NB4 (cell line): ENCODE results near the gene POFUT1.
"Not testable (repeated sequence)": the region's sequence is repeated elsewhere in the genome, so short reads cannot be mapped to it uniquely, and the experiment has no call there.

ENCODE experiments used
- DNase-seq: peaks from one replicate; pipeline ENCODE4 v3.0.0; 2010; ENCODE audit warnings: low read depth
- H3K4me3 ChIP-seq: one replicate; pipeline ENCODE4 v1.5.1; 2011; ENCODE audit warnings: mild to moderate bottlenecking, low read depth, low read length, moderate library complexity
- MYC ChIP-seq: IDR thresholded peaks from 2 replicates; pipeline ENCODE4 v1.6.1; 2011; ENCODE audit warnings: low read depth, low read length
- POLR2A ChIP-seq: IDR thresholded peaks from 2 replicates; pipeline ENCODE4 v1.6.1; 2011; ENCODE audit warnings: mild to moderate bottlenecking; ENCODE audit not compliant: insufficient read length; ENCODE audit errors: extremely low read depth
- TF ChIP-seq, protein P1 (sequence below): IDR thresholded peaks from 2 replicates; pipeline ENCODE4 v1.6.1; 2011; ENCODE audit warnings: low read depth, low read length
- TF ChIP-seq, protein P2 (sequence below): IDR thresholded peaks from one replicate; pipeline ENCODE4 v1.5.1; 2012; ENCODE audit warnings: low read depth, low read length

The POFUT1 gene

DNA sequence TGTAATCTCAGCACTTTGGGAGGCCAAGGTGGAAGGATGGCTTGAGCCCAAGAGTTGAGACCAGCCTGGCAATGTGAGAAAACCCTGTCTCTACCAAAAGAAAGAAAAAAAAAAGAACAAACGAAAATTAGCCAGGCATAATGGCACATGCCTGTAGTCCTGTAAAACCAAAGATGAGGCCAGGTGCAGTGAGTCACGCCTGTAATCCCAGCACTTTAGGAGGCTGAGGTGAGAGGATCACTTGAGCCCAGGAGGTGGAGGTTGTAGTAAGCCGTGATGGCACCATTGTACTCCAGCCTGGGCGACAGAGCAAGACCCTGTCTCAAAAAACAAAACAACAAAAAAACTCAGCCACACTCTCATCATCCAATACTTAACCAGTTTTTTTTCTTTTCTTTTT lies 37.3 kb downstream of the POFUT1 start:
- DNase-seq = no peak
- no peak overlapping the region for H3K4me3 ChIP-seq
- TF ChIP-seq MYC (no peak), POLR2A (no peak)
- TF ChIP-seq, protein P1, sequence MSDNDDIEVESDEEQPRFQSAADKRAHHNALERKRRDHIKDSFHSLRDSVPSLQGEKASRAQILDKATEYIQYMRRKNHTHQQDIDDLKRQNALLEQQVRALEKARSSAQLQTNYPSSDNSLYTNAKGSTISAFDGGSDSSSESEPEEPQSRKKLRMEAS = no peak
- TF ChIP-seq, protein P2, sequence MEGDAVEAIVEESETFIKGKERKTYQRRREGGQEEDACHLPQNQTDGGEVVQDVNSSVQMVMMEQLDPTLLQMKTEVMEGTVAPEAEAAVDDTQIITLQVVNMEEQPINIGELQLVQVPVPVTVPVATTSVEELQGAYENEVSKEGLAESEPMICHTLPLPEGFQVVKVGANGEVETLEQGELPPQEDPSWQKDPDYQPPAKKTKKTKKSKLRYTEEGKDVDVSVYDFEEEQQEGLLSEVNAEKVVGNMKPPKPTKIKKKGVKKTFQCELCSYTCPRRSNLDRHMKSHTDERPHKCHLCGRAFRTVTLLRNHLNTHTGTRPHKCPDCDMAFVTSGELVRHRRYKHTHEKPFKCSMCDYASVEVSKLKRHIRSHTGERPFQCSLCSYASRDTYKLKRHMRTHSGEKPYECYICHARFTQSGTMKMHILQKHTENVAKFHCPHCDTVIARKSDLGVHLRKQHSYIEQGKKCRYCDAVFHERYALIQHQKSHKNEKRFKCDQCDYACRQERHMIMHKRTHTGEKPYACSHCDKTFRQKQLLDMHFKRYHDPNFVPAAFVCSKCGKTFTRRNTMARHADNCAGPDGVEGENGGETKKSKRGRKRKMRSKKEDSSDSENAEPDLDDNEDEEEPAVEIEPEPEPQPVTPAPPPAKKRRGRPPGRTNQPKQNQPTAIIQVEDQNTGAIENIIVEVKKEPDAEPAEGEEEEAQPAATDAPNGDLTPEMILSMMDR = no peak

DNA sequence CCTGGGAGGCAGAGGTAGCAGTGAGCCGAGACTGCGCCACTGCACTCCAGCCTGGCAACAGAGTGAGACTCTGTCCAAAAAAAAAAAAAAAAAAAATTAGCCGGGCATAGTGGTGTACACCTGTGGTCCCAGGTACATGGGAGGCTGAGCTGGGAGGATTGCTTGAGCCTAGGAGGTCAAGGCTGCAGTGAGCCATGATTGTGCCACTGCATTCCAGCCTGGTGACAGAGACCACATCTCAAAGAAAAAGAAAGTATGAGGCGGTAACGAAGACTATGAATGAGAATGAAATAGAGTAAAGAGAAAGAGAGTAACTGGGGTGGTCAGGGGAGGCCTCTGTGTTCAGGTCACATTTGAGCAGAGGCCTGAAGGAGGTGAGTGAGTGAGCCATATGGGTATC lies 38.5 kb downstream of the POFUT1 start:
- not testable (repeated sequence) for H3K4me3 ChIP-seq

DNA sequence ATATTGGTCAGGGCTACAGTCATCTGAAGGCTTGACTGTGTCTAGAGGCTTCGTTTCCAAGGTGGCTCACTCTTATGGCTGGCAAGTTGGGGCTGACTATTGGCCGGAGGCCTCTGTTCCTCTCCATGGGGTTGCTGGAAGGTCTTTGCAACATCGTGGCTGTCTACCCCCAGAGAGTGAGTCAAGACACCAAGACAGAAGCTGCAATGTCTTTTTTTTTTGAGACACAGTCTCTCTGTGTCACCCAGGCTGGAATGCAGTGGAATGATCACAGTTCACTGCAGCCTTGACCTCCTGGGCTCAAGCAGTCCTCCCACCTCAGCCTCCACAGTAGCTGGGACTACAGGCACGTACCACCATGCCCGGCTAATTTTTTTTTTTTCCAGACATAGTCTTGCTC lies 40.4 kb downstream of the POFUT1 start:
- TF ChIP-seq MYC (no peak), POLR2A (no peak)
- TF ChIP-seq, protein P2 = no peak
- TF ChIP-seq, protein P1 = no peak
- peak; percentile 77 for DNase-seq
- H3K4me3 ChIP-seq = no peak overlapping the region

More for the DNA sequence above, 38.5 kb downstream of the POFUT1 start:
- not testable (repeated sequence) for DNase-seq

DNA sequence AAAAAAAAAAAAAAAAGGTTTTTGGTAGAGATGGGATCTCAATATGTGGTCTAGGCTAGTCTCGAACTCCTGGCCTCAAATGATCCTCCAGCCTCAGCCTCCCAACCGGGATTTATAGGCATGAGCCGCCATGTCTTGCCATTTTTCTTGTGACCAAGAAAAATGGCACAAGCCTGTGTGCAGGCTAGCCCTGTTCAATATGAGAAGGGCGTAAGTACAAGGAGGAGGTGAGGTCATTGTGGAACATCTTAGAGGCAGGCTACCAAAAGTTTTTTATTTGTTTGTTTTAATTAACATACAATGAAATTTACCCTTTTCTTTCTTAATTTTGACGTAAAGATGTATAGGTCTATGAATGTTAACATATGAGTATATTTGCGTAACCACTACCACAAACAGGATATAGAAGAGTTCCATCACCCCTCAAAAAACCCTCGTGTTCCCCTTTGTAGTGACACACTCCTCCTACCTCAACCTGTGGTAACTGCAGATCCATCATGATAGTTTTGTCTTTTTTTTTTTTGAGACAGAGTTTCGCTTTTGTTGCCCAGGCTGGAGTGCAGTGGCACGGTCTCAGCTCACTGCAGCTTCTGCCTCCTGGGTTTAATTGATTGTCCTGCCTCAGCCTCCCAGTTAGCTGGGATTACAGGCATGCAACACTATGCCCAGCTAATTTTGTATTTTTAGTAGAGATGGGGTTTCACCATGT lies 41.5 kb downstream of the POFUT1 start:
- H3K4me3 ChIP-seq = no peak overlapping the region
- TF ChIP-seq, protein P2 = peak; percentile 13
- TF ChIP-seq, protein P1 = peak; percentile 64
- TF ChIP-seq POLR2A = no peak
- TF ChIP-seq MYC = peak; percentile 53; the same call in 1 of the 2 replicates
- peak; percentile 81 for DNase-seq

DNA sequence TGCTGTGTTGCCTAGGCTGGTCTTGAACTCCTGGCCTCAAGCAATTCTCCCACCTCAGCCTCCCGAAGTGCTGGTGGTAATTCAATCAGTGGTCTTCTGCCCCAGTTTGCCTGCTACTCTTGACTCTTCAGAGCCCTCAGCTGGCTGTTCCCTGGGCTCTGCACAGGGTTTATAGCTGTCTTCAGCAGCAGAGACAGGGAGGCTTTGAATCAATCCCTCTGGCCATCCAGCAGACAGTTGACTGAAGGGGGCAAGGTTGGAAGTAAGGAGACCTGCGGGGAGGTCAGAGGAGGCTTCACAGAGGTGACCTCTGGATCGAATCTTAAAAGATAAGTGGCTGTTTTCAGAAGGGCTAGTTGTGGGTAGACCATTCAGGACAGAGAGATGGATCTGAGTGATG lies 43.8 kb downstream of the POFUT1 start:
- no peak for DNase-seq
- H3K4me3 ChIP-seq = no peak overlapping the region
- TF ChIP-seq, protein P2 = no peak
- TF ChIP-seq, protein P1 = no peak
- TF ChIP-seq MYC (no peak), POLR2A (no peak)

DNA sequence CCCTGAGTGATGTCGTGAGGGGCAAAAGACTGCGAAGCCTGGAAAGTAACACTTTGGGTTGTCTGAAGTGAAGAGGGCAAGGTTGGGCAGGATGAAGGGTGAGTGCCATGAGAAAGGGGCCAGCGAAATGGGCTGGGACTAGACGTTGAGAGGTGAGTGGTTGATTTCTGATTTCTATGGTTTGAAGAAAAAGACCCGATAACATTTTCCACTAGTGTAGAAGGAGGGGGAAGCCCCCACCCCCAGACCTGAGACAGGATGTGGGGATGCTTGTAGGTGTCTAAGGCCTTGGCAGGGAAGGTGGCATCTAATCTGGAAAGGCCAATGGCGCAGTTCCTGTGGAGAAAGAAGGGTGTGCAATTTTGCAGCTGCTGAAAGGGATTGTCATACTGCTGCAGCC lies 44.5 kb downstream of the POFUT1 start:
- TF ChIP-seq MYC (no peak), POLR2A (no peak)
- TF ChIP-seq, protein P2 = no peak
- TF ChIP-seq, protein P1 = no peak
- no peak for DNase-seq

DNA sequence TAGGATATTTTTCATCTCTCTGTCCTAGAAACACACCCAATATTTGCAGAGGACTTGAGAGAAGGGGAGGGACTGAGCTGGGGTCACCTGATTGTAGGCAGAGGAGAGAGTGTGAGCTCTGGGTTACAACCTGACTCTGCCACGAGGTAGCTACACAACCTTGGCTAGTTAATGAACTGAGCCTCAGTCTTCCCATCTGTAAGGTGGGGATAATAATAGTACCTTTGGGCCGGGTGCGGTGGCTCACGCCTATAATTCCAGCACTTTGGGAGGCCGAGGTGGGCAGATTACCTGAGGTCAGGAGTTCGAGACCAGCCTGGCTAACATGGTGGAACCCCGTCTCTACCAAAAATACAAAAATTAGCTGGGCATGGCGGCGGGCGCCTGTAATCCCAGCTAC lies 53.3 kb downstream of the POFUT1 start:
- DNase-seq, H3K4me3 ChIP-seq: not testable (repeated sequence)

More for the DNA sequence above, 44.5 kb downstream of the POFUT1 start:
- H3K4me3 ChIP-seq = no peak overlapping the region
